ENCODE measurements around the gene SASH1. TPM values are rescaled to one million over a fixed set of nuclear protein-coding genes. Genes with fewer than 3 reads are reported as not detected.

SASH1 gene
- total RNA-seq, 1 experiment from 2014 or later, result 12.3 TPM

DNA sequence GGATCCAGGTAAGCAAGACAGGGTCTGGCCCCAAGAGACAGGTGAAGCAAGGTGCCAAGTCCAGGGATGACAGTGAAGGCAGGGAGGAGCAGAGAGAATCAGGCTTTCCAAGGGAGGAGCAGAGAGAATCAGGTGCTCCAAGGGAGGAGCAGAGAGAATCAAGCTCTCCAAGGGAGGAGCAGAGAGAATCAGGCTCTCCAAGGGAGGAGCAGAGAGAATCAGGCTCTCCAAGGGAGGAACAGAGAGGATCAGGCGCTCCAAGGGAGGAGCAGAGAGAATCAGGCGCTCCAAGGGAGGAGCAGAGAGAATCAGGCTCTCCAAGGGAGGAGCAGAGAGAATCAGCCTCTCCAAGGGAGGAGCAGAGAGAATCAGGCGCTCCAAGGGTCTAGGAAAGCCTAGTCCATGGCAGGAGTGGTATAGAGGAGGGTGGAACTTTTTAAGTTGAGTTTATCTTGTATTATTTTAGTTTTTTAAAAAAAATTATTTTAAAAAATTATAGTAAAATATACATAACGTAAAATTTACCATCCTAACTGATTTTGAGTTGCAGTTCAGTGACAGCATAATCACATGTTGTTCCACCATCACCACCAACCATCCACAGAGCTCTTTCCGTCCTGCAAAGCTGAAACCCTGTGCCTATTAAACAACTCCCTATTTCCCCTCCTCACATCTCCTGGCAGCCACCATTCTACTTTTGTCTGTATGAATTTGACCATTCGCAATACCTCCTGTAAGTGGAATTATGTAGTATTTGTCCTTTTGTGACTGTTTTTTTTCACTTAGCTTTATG is 64.1 kb downstream of the SASH1 start:
- no peaks in the 10 kb centered on the region for H3K9me3 Mint-ChIP-seq (ENCODE audit: low read depth, unreplicated experiment)
- CTCF ChIA-PET, result no interaction called here
- DNase-seq, result no peak
- H3K27ac Mint-ChIP-seq (ENCODE audit: unreplicated experiment), result no peak overlapping the region
- H3K27me3 Mint-ChIP-seq (ENCODE audit: unreplicated experiment), result no peaks in the 10 kb centered on the region
- no peak overlapping the region for H3K4me3 Mint-ChIP-seq (ENCODE audit: low read depth, unreplicated experiment)
- TF ChIP-seq, protein P1, sequence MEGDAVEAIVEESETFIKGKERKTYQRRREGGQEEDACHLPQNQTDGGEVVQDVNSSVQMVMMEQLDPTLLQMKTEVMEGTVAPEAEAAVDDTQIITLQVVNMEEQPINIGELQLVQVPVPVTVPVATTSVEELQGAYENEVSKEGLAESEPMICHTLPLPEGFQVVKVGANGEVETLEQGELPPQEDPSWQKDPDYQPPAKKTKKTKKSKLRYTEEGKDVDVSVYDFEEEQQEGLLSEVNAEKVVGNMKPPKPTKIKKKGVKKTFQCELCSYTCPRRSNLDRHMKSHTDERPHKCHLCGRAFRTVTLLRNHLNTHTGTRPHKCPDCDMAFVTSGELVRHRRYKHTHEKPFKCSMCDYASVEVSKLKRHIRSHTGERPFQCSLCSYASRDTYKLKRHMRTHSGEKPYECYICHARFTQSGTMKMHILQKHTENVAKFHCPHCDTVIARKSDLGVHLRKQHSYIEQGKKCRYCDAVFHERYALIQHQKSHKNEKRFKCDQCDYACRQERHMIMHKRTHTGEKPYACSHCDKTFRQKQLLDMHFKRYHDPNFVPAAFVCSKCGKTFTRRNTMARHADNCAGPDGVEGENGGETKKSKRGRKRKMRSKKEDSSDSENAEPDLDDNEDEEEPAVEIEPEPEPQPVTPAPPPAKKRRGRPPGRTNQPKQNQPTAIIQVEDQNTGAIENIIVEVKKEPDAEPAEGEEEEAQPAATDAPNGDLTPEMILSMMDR (IDR thresholded peaks at IDR 0.05; ENCODE audit: unreplicated experiment), result no peak
- intact Hi-C loops (cut with micrococcal nuclease; ENCODE audit: unreplicated experiment), result no loop called here
- peaks cover 26% of the 10 kb centered on the region for H3K4me1 Mint-ChIP-seq (ENCODE audit: low read depth, unreplicated experiment)
- no TSS peak for BruUV-seq (replicated peaks)
- no peaks in the 10 kb centered on the region for H3K36me3 Mint-ChIP-seq (ENCODE audit: insufficient read depth, unreplicated experiment)

DNA sequence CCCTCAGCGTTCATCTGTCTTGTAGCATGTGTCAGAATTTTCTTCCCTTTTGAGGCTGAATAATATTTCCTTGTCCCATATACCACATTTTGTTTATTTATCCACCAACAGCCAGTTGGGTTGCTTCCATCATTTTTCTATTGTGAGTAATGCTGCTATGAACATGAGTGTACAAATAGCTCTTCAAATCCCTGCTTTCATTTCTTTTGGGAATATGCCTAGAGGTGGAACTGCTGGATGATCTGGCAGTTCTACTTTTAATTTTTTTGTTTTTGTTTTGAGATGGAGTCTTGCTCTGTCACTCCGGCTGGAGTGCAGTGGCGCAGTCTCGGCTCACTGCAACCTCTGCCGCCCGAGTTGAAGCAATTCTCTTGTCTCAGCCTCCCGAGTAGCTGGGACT is 64.7 kb downstream of the SASH1 start:
- Mint-ChIP-seq H3K4me3 (ENCODE audit: low read depth, unreplicated experiment) (no peak overlapping the region), H3K36me3 (ENCODE audit: insufficient read depth, unreplicated experiment) (no peaks in the 10 kb centered on the region), H3K4me1 (ENCODE audit: low read depth, unreplicated experiment) (peaks cover 26% of the 10 kb centered on the region), H3K27ac (ENCODE audit: unreplicated experiment) (no peak overlapping the region), H3K27me3 (ENCODE audit: unreplicated experiment) (no peaks in the 10 kb centered on the region), H3K9me3 (ENCODE audit: low read depth, unreplicated experiment) (no peaks in the 10 kb centered on the region)
- no peak for DNase-seq
- BruUV-seq (replicated peaks), result no TSS peak
- TF ChIP-seq, protein P1 (IDR thresholded peaks at IDR 0.05; ENCODE audit: unreplicated experiment), result no peak
- CTCF ChIA-PET, result no interaction called here
- intact Hi-C loops (cut with micrococcal nuclease; ENCODE audit: unreplicated experiment), result no loop called here

DNA sequence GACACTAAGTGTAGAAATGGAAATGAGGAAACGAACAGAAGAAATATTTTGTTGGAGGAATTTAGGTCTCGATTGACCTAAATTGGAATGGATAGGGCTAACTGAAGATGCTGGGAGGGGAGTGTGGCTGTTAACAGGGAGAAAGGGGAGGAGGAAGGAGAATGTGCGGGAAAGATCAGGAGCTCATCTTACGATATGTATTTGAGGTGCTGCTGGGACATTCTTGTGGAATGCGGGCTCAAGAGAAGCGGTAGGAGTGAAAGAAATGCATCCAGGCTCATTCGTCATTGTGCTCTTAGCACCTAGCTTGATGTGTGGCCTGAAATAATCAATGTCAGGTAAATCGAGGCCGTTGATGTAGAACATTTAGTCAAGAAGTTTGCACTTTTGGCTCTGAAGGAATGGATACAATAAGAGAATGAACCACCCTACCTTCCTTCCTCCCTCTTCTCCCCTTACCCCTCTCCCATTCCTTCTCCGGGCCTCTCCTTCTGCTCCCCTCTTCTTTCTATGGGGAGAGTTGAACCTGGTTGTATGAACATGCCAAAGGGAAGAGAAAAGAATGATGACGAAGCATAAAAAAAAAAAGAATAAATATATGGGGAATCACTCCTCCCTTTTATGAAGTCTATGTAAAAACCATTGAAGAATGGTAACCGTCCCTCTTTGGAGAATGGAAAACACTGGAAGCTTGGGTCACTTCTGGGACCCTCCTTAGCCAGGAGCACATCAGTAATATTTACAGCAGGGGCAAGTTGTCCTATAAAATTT is 70.9 kb downstream of the SASH1 start:
- intact Hi-C loops (cut with micrococcal nuclease; ENCODE audit: unreplicated experiment), result no loop called here
- Mint-ChIP-seq H3K27ac (ENCODE audit: unreplicated experiment) (no peak overlapping the region), H3K9me3 (ENCODE audit: low read depth, unreplicated experiment) (no peaks in the 10 kb centered on the region), H3K36me3 (ENCODE audit: insufficient read depth, unreplicated experiment) (no peaks in the 10 kb centered on the region), H3K4me3 (ENCODE audit: low read depth, unreplicated experiment) (no peak overlapping the region), H3K4me1 (ENCODE audit: low read depth, unreplicated experiment) (no peaks in the 10 kb centered on the region), H3K27me3 (ENCODE audit: unreplicated experiment) (no peaks in the 10 kb centered on the region)
- DNase-seq, result no peak
- no TSS peak for BruUV-seq (replicated peaks)
- CTCF ChIA-PET, result no interaction called here
- TF ChIP-seq, protein P1 (IDR thresholded peaks at IDR 0.05; ENCODE audit: unreplicated experiment), result no peak

DNA sequence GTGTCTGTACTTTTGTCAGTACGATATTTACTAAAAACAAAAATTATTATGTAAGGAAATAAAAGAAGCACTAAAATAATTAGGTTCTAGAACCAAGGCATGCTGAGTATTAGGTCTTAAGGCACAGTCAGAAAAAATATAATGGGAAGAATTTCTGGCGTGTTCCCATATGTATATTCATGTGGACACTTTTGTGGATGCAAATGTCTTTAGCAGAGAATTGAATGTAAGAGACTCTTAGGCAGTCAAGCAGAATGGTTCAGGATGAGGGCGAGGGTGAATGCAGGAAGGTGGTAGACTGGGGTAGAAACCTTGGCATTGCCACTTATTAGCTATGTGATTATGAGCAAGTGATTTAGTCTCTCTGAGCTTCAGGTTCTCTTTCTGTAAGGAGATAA is 71.5 kb downstream of the SASH1 start:
- Mint-ChIP-seq H3K27ac (ENCODE audit: unreplicated experiment) (no peak overlapping the region), H3K9me3 (ENCODE audit: low read depth, unreplicated experiment) (no peaks in the 10 kb centered on the region), H3K4me1 (ENCODE audit: low read depth, unreplicated experiment) (no peaks in the 10 kb centered on the region), H3K27me3 (ENCODE audit: unreplicated experiment) (no peaks in the 10 kb centered on the region), H3K36me3 (ENCODE audit: insufficient read depth, unreplicated experiment) (no peaks in the 10 kb centered on the region), H3K4me3 (ENCODE audit: low read depth, unreplicated experiment) (no peak overlapping the region)
- CTCF ChIA-PET, result no interaction called here
- DNase-seq, result no peak
- no TSS peak for BruUV-seq (replicated peaks)
- TF ChIP-seq, protein P1 (IDR thresholded peaks at IDR 0.05; ENCODE audit: unreplicated experiment), result no peak
- intact Hi-C loops (cut with micrococcal nuclease; ENCODE audit: unreplicated experiment), result no loop called here

Data from Calu3 (cell line).